Sigmoid colon (tissue), 4 donors: ENCODE results near the gene METRNL.

Experiments used
- CTCF ChIP-seq, 4 experiments: fragments of 450-650 bp in 3 of 4; fragments of 200-600 bp in 1 of 4; IDR thresholded peaks; one replicate each; pipeline ENCODE4 v1.5.1; 2016 to 2019; ENCODE audit warnings: antibody characterized with exemption in 4 of 4, mild to moderate bottlenecking in 3 of 4, moderate library complexity in 2 of 4
- EP300 ChIP-seq, 4 donors: sonication (generic); formaldehyde crosslinking; IDR thresholded peaks; one replicate each; pipeline ENCODE4 v1.6.1; 2017; ENCODE audit warnings: antibody characterized with exemption in 4 of 4
- POLR2AphosphoS5 ChIP-seq, 4 donors: sonication (generic); formaldehyde crosslinking; IDR thresholded peaks; one replicate each; pipeline ENCODE4 v1.6.1; 2017; ENCODE audit warnings: antibody characterized with exemption in 4 of 4

GRCh38 chr17:83137523-83137922 lies 58.1 kb downstream of the METRNL start:
- no peak for TF ChIP-seq CTCF (IDR thresholded peaks at IDR 0.05)
- TF ChIP-seq EP300 (IDR thresholded peaks at IDR 0.05): no peak
- no peak for TF ChIP-seq POLR2AphosphoS5 (IDR thresholded peaks at IDR 0.05)
